Activated B cell treated with CpG ODN at 0.5 μM for 24 hours (primary cell): ENCODE measurements around the gene MAJIN. TPM values are rescaled to one million over a fixed set of nuclear protein-coding genes. Genes with fewer than 3 reads are reported as not detected.

ENCODE experiments used
- ATAC-seq: fragments of 200-7000 bp; cut with Tn5 transposase; one replicate; pipeline ENCODE4 v1.10.0; 2021; ENCODE audit warnings: low read depth, mild to moderate bottlenecking, moderate library complexity
- CTCF ChIA-PET: fragments of 350-600 bp; sonication (Branson Sonifier 250); formaldehyde crosslinking; loops from one replicate; lab custom pipeline; 2021; ENCODE audit warnings: antibody characterized with exemption; lab: Charles Lee
- POLR2A ChIA-PET: fragments of 350-600 bp; sonication (Branson Sonifier 250); formaldehyde crosslinking; loops from one replicate; lab custom pipeline; 2021; ENCODE audit warnings: antibody characterized with exemption; lab: Charles Lee
- DNase-seq: peaks from one replicate; pipeline ENCODE4 v3.0.0; 2022
- H3K27ac Mint-ChIP-seq: one replicate; pipeline ENCODE4 v1.8.0; 2020; ENCODE audit warnings: mixed read lengths
- H3K27me3 Mint-ChIP-seq: one replicate; pipeline ENCODE4 v1.8.0; 2021; ENCODE audit warnings: mixed read lengths
- H3K36me3 Mint-ChIP-seq: one replicate; pipeline ENCODE4 v1.8.0; 2021; ENCODE audit warnings: low read depth, mixed read lengths
- H3K4me1 Mint-ChIP-seq: one replicate; pipeline ENCODE4 v1.8.0; 2021; ENCODE audit warnings: mixed read lengths
- H3K4me3 Mint-ChIP-seq: one replicate; pipeline ENCODE4 v1.8.0; 2020; ENCODE audit warnings: mild to moderate bottlenecking, mixed read lengths
- H3K9me3 Mint-ChIP-seq: one replicate; pipeline ENCODE4 v1.8.0; 2020; ENCODE audit warnings: mixed read lengths
- intact Hi-C: fragments of 100-400 bp; cut with micrococcal nuclease; formaldehyde crosslinking; loops from one replicate; pipeline ENCODE4 v1.15.1; 2024
- total RNA-seq: library from RNA; stranded (reverse); gene quantifications from 2 replicates; pipeline ENCODE4 v1.2.3, GENCODE V29; 2022
- TF ChIP-seq, protein P1 (sequence below): fragments of 200-600 bp; IDR thresholded peaks from one replicate; pipeline ENCODE4 v1.8.0; 2022; ENCODE audit warnings: antibody characterized with exemption, mild to moderate bottlenecking

Gene MAJIN
- total RNA-seq, 1 donor from 2014 or later: 0.20 TPM

DNA sequence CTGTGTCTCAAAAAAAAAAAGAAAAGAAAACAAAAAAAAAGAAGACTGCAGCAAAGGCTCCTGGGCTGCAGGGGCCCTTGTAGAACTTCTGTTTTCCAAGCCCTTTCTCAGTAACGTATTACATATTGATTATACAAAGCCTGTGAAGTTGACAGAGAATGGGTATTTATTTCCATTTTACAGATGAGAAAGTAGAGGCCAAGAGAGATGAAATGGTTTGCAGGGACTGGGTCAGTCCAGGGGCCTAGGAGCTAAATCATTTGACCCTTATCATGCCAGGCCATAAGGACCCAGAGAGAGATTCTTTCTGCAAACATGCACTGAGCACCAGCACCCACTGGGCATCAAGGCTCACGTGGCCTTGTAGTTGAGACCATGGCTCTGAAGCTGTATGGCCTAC lies 43.0 kb downstream of the MAJIN start:
- intact Hi-C loops: no loop called here
- no peak for DNase-seq
- TF ChIP-seq, protein P1, sequence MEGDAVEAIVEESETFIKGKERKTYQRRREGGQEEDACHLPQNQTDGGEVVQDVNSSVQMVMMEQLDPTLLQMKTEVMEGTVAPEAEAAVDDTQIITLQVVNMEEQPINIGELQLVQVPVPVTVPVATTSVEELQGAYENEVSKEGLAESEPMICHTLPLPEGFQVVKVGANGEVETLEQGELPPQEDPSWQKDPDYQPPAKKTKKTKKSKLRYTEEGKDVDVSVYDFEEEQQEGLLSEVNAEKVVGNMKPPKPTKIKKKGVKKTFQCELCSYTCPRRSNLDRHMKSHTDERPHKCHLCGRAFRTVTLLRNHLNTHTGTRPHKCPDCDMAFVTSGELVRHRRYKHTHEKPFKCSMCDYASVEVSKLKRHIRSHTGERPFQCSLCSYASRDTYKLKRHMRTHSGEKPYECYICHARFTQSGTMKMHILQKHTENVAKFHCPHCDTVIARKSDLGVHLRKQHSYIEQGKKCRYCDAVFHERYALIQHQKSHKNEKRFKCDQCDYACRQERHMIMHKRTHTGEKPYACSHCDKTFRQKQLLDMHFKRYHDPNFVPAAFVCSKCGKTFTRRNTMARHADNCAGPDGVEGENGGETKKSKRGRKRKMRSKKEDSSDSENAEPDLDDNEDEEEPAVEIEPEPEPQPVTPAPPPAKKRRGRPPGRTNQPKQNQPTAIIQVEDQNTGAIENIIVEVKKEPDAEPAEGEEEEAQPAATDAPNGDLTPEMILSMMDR: no peak
- Mint-ChIP-seq H3K4me1 (peaks cover 13% of the 10 kb centered on the region), H3K9me3 (no peaks in the 10 kb centered on the region), H3K36me3 (peaks cover 58% of the 10 kb centered on the region), H3K4me3 (no peak overlapping the region), H3K27me3 (no peaks in the 10 kb centered on the region), H3K27ac (no peak overlapping the region)
- ChIA-PET CTCF (no interaction called here), POLR2A (no interaction called here)
- ATAC-seq: no peak

GRCh38 chr11:64926689-64927088 lies 45.2 kb downstream of the MAJIN start:
- H3K9me3 Mint-ChIP-seq: no peaks in the 10 kb centered on the region
- H3K4me3 Mint-ChIP-seq: peak overlapping the region; percentile 41
- ATAC-seq (no peak), DNase-seq (no peak)
- ChIA-PET POLR2A (no interaction called here), CTCF (no interaction called here)
- H3K36me3 Mint-ChIP-seq: peaks cover 40% of the 10 kb centered on the region
- peaks cover 18% of the 10 kb centered on the region for H3K4me1 Mint-ChIP-seq
- no peak overlapping the region for H3K27ac Mint-ChIP-seq
- intact Hi-C loops: no loop called here
- no peaks in the 10 kb centered on the region for H3K27me3 Mint-ChIP-seq
- TF ChIP-seq, protein P1: no peak

DNA sequence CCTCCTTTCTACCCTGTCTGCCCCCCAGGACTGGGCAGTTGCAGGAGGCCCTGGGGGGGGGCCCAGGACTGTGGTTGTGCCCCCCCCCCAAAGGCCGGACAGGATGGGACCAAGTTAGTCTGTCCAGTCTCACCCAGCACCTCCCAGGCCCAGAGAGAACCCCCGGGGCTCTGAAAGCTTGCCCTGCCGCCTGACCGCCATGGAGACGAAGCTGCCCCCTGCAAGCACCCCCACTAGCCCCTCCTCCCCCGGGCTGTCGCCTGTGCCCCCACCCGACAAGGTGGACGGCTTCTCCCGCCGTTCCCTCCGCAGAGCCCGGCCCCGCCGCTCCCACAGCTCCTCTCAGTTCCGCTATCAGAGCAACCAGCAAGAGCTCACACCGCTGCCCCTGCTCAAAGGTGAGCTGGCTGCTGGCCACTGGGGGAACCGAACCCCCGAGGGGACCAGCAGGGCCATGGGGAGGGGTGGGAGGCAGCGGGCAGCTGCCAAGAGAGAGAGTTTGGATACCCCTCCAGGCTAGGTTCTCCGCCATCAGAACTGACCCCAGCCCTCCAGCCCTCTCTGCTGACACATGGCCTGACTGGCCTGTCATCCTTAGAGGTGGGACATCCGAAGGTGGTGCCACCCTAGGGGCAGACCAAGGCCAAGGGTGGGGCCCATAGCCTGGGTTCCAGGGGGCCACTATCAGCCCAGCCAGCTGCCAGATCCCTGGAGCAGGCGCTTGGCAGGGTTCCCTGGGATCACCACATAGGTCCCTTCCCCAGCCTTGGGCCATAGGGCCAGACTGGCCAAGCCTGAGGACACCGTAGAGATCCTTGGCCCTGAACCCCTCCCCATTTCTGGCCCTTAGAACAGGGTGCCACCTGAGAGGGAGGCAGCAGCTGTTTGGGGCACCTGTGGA lies 46.1 kb downstream of the MAJIN start:
- CTCF ChIA-PET: interaction anchor here (1.1 kb wide), 1 partner anchor 89 kb away, joined by 4 read pairs; the partner anchor contains the start of gene ARL2
- Mint-ChIP-seq H3K27me3 (no peaks in the 10 kb centered on the region), H3K27ac (no peak overlapping the region), H3K4me1 (peaks cover 18% of the 10 kb centered on the region), H3K4me3 (peak overlapping the region; percentile 93), H3K9me3 (no peaks in the 10 kb centered on the region), H3K36me3 (peaks cover 32% of the 10 kb centered on the region)
- TF ChIP-seq, protein P1: no peak
- ATAC-seq (no peak), DNase-seq (no peak)
- POLR2A ChIA-PET: interaction anchor here (1.4 to 1.9 kb wide), 3 partner anchors 61 to 209 kb away, joined by 3 to 6 read pairs (median 5); partner anchors contain the start of gene ARL2
- intact Hi-C loops: no loop called here

DNA sequence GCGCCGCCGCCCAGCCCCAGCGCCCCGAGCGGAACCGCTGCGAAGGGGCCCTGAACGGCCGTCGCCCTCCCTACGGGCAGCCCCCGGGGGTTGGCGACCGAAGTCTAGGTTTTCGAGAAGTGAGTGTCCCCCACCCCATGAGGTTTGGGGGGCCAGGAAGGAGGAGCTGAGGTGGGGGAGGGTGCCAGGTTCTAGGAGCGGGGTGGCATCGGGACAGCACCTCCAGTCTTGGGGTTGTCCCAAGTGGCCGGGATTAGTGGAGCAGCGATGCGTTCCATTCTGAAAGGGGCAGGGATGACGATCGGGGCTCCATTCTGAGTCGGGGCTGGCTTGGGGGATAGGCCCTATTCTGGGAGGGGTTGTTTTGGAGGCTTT lies 47.0 kb downstream of the MAJIN start:
- CTCF ChIA-PET: interaction anchor here (0.9 kb wide), 1 partner anchor 89 kb away, joined by 4 read pairs; the partner anchor contains the start of gene ARL2
- H3K4me3 Mint-ChIP-seq: peak overlapping the region; percentile 93
- H3K9me3 Mint-ChIP-seq: no peaks in the 10 kb centered on the region
- TF ChIP-seq, protein P1: no peak
- H3K4me1 Mint-ChIP-seq: peaks cover 24% of the 10 kb centered on the region
- DNase-seq (no peak), ATAC-seq (no peak)
- POLR2A ChIA-PET: interaction anchor here (0.7 to 1.9 kb wide), 9 partner anchors 34 to 210 kb away, joined by 3 to 6 read pairs (median 4); partner anchors contain the start of genes ARL2, CDC42BPG, SNX15 and VPS51
- H3K36me3 Mint-ChIP-seq: peaks cover 23% of the 10 kb centered on the region
- intact Hi-C loops: loop anchor here (1.0 to 5.0 kb wide), 8 partner anchors 9 to 988 kb away; partner anchors contain the start of genes ARL2, FAU, MAJIN and MEN1
- no peaks in the 10 kb centered on the region for H3K27me3 Mint-ChIP-seq
- H3K27ac Mint-ChIP-seq: peak overlapping the region; percentile 77
